ENCODE results near the gene ATG14. TPM values are rescaled to one million over a fixed set of nuclear protein-coding genes. Genes with fewer than 3 reads are reported as not detected.
A peak's percentile ranks its signal among the peaks of the same experiment; 100 is the strongest.

ATG14 gene
- polyA plus RNA-seq, 1 experiment: 9.2 TPM

DNA sequence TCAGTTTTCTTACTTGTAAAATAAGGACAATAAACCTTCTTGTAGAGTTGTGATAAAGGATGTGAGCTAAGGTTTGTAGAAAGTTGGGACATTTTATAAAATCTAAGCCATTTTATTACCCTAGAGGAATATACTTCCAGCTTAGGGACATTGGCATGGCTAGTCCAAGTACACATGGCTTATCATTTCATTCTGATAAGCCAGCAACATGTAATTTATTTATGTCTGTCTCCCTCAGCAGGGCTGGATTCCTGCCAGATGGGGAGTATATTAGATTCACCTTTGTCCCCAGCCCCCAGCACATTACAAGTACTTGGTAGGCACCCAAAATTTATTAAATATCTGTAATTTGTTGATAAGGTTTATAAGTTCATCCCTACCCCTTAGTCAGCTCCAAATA, 6.3 kb upstream of the ATG14 start:
- TF ChIP-seq, protein P1, sequence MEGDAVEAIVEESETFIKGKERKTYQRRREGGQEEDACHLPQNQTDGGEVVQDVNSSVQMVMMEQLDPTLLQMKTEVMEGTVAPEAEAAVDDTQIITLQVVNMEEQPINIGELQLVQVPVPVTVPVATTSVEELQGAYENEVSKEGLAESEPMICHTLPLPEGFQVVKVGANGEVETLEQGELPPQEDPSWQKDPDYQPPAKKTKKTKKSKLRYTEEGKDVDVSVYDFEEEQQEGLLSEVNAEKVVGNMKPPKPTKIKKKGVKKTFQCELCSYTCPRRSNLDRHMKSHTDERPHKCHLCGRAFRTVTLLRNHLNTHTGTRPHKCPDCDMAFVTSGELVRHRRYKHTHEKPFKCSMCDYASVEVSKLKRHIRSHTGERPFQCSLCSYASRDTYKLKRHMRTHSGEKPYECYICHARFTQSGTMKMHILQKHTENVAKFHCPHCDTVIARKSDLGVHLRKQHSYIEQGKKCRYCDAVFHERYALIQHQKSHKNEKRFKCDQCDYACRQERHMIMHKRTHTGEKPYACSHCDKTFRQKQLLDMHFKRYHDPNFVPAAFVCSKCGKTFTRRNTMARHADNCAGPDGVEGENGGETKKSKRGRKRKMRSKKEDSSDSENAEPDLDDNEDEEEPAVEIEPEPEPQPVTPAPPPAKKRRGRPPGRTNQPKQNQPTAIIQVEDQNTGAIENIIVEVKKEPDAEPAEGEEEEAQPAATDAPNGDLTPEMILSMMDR (IDR thresholded peaks at IDR 0.05; ENCODE audit: insufficient read depth, low read depth, low read length): no peak
- H3K4me3 ChIP-seq (ENCODE audit: low read depth, low read length): no peak overlapping the region
- ChIA-PET CTCF (interaction anchor here (0.8 to 3.3 kb wide), 6 partner anchors 10 to 257 kb away, joined by 3 to 20 read pairs (median 3); no protein-coding TSS in a partner anchor), POLR2A (no interaction called here)
- H3K27me3 ChIP-seq (ENCODE audit: control insufficient read depth, insufficient read depth, low read length): peaks cover 1% of the 10 kb centered on the region; the same call in 1 of the 2 replicates
- H3K36me3 ChIP-seq (ENCODE audit: control insufficient read depth, insufficient read depth, low read length): no peaks in the 10 kb centered on the region
- no peak for DNase-seq (ENCODE audit: low read depth)

GRCh38 chr14:55416866-55417265, 5.2 kb upstream of the ATG14 start:
- POLR2A ChIA-PET: no interaction called here
- TF ChIP-seq, protein P1 (IDR thresholded peaks at IDR 0.05; ENCODE audit: insufficient read depth, low read depth, low read length): peak; percentile 28
- CTCF ChIA-PET: interaction anchor here (0.8 to 3.3 kb wide), 6 partner anchors 11 to 1058 kb away, joined by 3 to 20 read pairs (median 4); no protein-coding TSS in a partner anchor
- Histone ChIP-seq H3K4me3 (ENCODE audit: low read depth, low read length) (no peak overlapping the region), H3K27me3 (ENCODE audit: control insufficient read depth, insufficient read depth, low read length) (peaks cover 1% of the 10 kb centered on the region; the same call in 1 of the 2 replicates), H3K36me3 (ENCODE audit: control insufficient read depth, insufficient read depth, low read length) (no peaks in the 10 kb centered on the region)
- DNase-seq (ENCODE audit: low read depth): no peak

- 0 out of 2 replicates have a peak, but pooled peaks cover 1% of the 10 kb centered on the region for H3K27me3 ChIP-seq (ENCODE audit: control insufficient read depth, insufficient read depth, low read length)
- ChIA-PET POLR2A (no interaction called here), CTCF (interaction anchor here (1.7 kb wide), 1 partner anchor 10 kb away, joined by 8 read pairs; no protein-coding TSS in a partner anchor)
- no peak for DNase-seq (ENCODE audit: low read depth)
- no peak overlapping the region for H3K4me3 ChIP-seq (ENCODE audit: low read depth, low read length)
- TF ChIP-seq, protein P1 (IDR thresholded peaks at IDR 0.05; ENCODE audit: insufficient read depth, low read depth, low read length): no peak
- H3K36me3 ChIP-seq (ENCODE audit: control insufficient read depth, insufficient read depth, low read length): no peaks in the 10 kb centered on the region
Measured at GRCh38 chr14:55414551-55414950, 2.9 kb upstream of the ATG14 start.

GRCh38 chr14:55412676-55413075, 1.0 kb upstream of the ATG14 start:
- Histone ChIP-seq H3K27me3 (ENCODE audit: control insufficient read depth, insufficient read depth, low read length) (0 out of 2 replicates have a peak, but pooled peaks cover 1% of the 10 kb centered on the region), H3K4me3 (ENCODE audit: low read depth, low read length) (no peak overlapping the region), H3K36me3 (ENCODE audit: control insufficient read depth, insufficient read depth, low read length) (peaks cover 2% of the 10 kb centered on the region; the same call in 1 of the 2 replicates)
- DNase-seq (ENCODE audit: low read depth): no peak
- POLR2A ChIA-PET: no interaction called here
- TF ChIP-seq, protein P1 (IDR thresholded peaks at IDR 0.05; ENCODE audit: insufficient read depth, low read depth, low read length): no peak
- CTCF ChIA-PET: interaction anchor here (0.5 kb wide), 1 partner anchor 431 kb away, joined by 3 read pairs; no protein-coding TSS in a partner anchor

DNA sequence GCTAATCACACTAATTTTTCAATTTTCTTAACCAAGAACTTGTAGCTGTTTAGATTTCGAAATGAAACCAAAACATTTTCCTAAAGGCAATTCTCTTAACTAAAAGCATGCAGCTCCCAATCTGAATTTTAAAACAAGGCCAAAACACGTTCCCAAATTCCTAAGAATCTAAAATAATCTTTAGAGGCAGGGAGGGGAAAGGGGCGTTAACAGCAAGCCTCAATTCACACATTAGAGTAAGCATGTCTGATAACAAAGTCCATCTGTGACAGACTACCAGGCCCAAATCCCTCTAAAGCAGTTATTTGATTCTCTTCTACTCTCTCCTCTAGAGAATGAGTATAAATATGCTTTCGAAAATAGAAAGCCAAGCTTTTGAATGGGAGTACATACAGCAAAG, 754 bp downstream of the ATG14 start:
- ChIA-PET POLR2A (no interaction called here), CTCF (interaction anchor here (0.7 to 2.2 kb wide), 5 partner anchors 56 to 198 kb away, joined by 3 to 8 read pairs (median 4); no protein-coding TSS in a partner anchor)
- Histone ChIP-seq H3K36me3 (ENCODE audit: control insufficient read depth, insufficient read depth, low read length) (peaks cover 2% of the 10 kb centered on the region; the same call in 1 of the 2 replicates), H3K27me3 (ENCODE audit: control insufficient read depth, insufficient read depth, low read length) (0 out of 2 replicates have a peak, but pooled peaks cover 1% of the 10 kb centered on the region), H3K4me3 (ENCODE audit: low read depth, low read length) (peak overlapping the region; percentile 99)
- TF ChIP-seq, protein P1 (IDR thresholded peaks at IDR 0.05; ENCODE audit: insufficient read depth, low read depth, low read length): no peak
- DNase-seq (ENCODE audit: low read depth): no peak

Measured in BJ (cell line).